SK-N-SH treated with all-trans-retinoic acid at 6 μM for 48 hours (cell line): ENCODE measurements around the gene NTN1.

Experiments used
- ATAC-seq: fragments of 200-7000 bp; cut with Tn5 transposase; 3 replicates; pipeline ENCODE4 v1.9.1; 2020; ENCODE audit warnings: mild to moderate bottlenecking, moderate library complexity
- ARNTL ChIP-seq: fragments of 450-650 bp; formaldehyde crosslinking; IDR thresholded peaks from 2 replicates; pipeline ENCODE4 v1.5.0; 2020; ENCODE audit warnings: low read depth, mild to moderate bottlenecking, moderate library complexity, borderline replicate concordance
- BACH2 ChIP-seq: fragments of 250-450 bp; sonication (Bioruptor Pico); IDR thresholded peaks from 2 replicates; pipeline ENCODE4 v1.9.0; 2021; ENCODE audit warnings: mild to moderate bottlenecking, borderline replicate concordance
- CREB5 ChIP-seq: fragments of 250-450 bp; sonication (Bioruptor Pico); IDR thresholded peaks from 2 replicates; pipeline ENCODE4 v1.5.1; 2020; ENCODE audit warnings: low read depth, mild to moderate bottlenecking, moderate library complexity
- ESRRG ChIP-seq: fragments of 250-450 bp; sonication (Bioruptor Pico); IDR thresholded peaks from 2 replicates; pipeline ENCODE4 v1.6.1; 2021; ENCODE audit warnings: mild to moderate bottlenecking
- GLIS3 ChIP-seq: fragments of 250-450 bp; sonication (Bioruptor Pico); IDR thresholded peaks from 2 replicates; pipeline ENCODE4 v1.5.0; 2020; ENCODE audit warnings: mild to moderate bottlenecking, moderate library complexity
- ISL1 ChIP-seq: fragments of 250-450 bp; sonication (Bioruptor Pico); IDR thresholded peaks from 2 replicates; pipeline ENCODE4 v2.1.2; 2022; ENCODE audit warnings: mild to moderate bottlenecking, moderate library complexity
- OSR1 ChIP-seq: fragments of 250-450 bp; sonication (Bioruptor Pico); IDR thresholded peaks from 2 replicates; pipeline ENCODE4 v1.8.0; 2022; ENCODE audit warnings: moderate library complexity, mild to moderate bottlenecking, inconsistent platforms
- PPARA ChIP-seq: fragments of 250-450 bp; sonication (Bioruptor Pico); IDR thresholded peaks from 2 replicates; pipeline ENCODE4 v1.5.0; 2020; ENCODE audit warnings: mild to moderate bottlenecking, borderline replicate concordance
- RARB ChIP-seq: fragments of 250-450 bp; sonication (Bioruptor Pico); IDR thresholded peaks from 2 replicates; pipeline ENCODE4 v1.8.0; 2021; ENCODE audit warnings: mild to moderate bottlenecking, moderate library complexity
- SNAI2 ChIP-seq: fragments of 250-450 bp; sonication (Bioruptor Pico); IDR thresholded peaks from 2 replicates; pipeline ENCODE4 v1.5.0; 2020; ENCODE audit warnings: mild to moderate bottlenecking, moderate library complexity
- TCF4 ChIP-seq: fragments of 250-450 bp; sonication (Bioruptor Pico); IDR thresholded peaks from 2 replicates; pipeline ENCODE4 v1.8.0; 2021; ENCODE audit warnings: mild to moderate bottlenecking, moderate library complexity, borderline replicate concordance
- TOX ChIP-seq: fragments of 250-450 bp; sonication (Bioruptor Pico); IDR thresholded peaks from 2 replicates; pipeline ENCODE4 v1.8.0; 2021; ENCODE audit warnings: mild to moderate bottlenecking, moderate library complexity, borderline replicate concordance
- ZC3H10 ChIP-seq: fragments of 250-450 bp; sonication (Bioruptor Pico); IDR thresholded peaks from 2 replicates; pipeline ENCODE4 v1.5.1; 2021; ENCODE audit warnings: mild to moderate bottlenecking, moderate library complexity
- ZFP3 ChIP-seq: fragments of 250-450 bp; sonication (Bioruptor Pico); IDR thresholded peaks from 2 replicates; pipeline ENCODE4 v1.5.0; 2020; ENCODE audit warnings: mild to moderate bottlenecking, moderate library complexity
- ZFP30 ChIP-seq: fragments of 450-650 bp; formaldehyde crosslinking; IDR thresholded peaks from 2 replicates; pipeline ENCODE4 v1.5.0; 2022; ENCODE audit warnings: mild to moderate bottlenecking, moderate library complexity
- ZNF565 ChIP-seq: fragments of 450-650 bp; formaldehyde crosslinking; conservative IDR thresholded peaks from 2 replicates; pipeline ENCODE4 v1.5.0; 2020; ENCODE audit warnings: low read depth, mild to moderate bottlenecking, moderate library complexity
- ZNF70 ChIP-seq: fragments of 450-650 bp; formaldehyde crosslinking; IDR thresholded peaks from 2 replicates; pipeline ENCODE4 v1.5.0; 2020; ENCODE audit warnings: mild to moderate bottlenecking, moderate library complexity
- ZNF8 ChIP-seq: fragments of 450-650 bp; formaldehyde crosslinking; IDR thresholded peaks from 2 replicates; pipeline ENCODE4 v1.5.0; 2020; ENCODE audit warnings: mild to moderate bottlenecking, moderate library complexity
- TF ChIP-seq, protein P1 (sequence below): fragments of 250-450 bp; sonication (Bioruptor Pico); IDR thresholded peaks from 2 replicates; pipeline ENCODE4 v1.8.0; 2020; ENCODE audit warnings: mild to moderate bottlenecking, moderate library complexity, borderline replicate concordance
- TF ChIP-seq, protein P2 (sequence below): fragments of 250-450 bp; sonication (Bioruptor Pico); IDR thresholded peaks from 2 replicates; pipeline ENCODE4 v1.5.1; 2021; ENCODE audit warnings: mild to moderate bottlenecking, moderate library complexity
- TF ChIP-seq, protein P3 (sequence below): fragments of 250-450 bp; sonication (Bioruptor Pico); IDR thresholded peaks from 2 replicates; pipeline ENCODE4 v1.8.0; 2021; ENCODE audit warnings: low read depth, mild to moderate bottlenecking, moderate library complexity, borderline replicate concordance

Gene NTN1

DNA sequence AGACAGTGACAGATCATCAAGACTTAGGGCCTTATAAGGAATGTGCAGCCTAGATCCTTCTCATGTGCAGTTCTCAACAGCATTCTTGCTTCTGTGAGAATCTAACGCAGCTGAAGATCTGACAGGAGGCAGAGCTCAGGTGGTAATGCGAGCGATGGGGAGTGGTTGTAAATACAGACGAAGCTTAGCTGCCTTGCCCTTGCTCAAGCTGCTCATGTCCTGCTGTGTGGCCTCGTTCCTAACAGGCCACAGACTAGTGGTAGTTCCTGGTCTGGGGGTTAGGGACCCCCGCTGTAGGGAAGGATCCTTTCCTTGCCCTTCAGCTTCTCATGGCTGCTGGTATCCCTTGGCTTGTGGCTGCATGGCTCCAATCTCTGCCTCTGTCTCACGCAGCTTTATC is 10.3 kb upstream of the NTN1 start:
- ATAC-seq, result no peak

DNA sequence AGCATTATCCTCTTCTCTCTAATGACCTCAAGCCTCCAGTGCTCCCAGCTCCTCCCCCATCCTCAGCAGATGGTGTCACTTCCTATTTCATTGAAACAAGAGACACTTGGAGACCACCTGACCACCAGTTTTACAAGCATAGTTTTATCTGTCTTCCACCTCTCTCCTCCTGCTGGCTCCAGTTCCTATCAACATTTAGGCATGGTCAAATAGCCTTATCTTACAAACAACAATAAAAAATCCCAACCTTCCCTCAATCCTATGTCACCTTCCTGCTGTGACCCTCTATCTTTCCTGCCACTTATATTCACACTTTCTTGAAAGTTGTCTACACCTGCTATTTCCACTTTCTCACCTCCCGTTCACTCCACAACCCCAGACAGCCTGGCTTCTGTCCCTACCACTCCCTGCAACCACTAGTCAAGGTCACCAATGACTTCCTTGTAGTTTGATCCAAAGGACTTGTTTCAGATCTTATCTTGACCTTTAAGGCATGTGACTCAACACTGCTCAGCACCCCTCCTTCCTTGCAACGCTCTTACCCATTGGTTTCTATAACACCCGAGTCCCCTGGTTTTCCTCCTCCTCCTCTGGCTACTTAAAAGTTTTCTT is 4.3 kb upstream of the NTN1 start:
- ATAC-seq, result no peak
- TF ChIP-seq ZFP3 (CRISPR knock-in tag) (no peak), RARB (CRISPR knock-in tag) (no peak), PPARA (CRISPR knock-in tag) (no peak), ZNF70 (CRISPR knock-in tag) (no peak), GLIS3 (CRISPR knock-in tag) (no peak), ZNF8 (no peak), TCF4 (CRISPR knock-in tag) (no peak), ZC3H10 (CRISPR knock-in tag) (no peak), ARNTL (CRISPR knock-in tag) (no peak), CREB5 (no peak)
- TF ChIP-seq, protein P1, sequence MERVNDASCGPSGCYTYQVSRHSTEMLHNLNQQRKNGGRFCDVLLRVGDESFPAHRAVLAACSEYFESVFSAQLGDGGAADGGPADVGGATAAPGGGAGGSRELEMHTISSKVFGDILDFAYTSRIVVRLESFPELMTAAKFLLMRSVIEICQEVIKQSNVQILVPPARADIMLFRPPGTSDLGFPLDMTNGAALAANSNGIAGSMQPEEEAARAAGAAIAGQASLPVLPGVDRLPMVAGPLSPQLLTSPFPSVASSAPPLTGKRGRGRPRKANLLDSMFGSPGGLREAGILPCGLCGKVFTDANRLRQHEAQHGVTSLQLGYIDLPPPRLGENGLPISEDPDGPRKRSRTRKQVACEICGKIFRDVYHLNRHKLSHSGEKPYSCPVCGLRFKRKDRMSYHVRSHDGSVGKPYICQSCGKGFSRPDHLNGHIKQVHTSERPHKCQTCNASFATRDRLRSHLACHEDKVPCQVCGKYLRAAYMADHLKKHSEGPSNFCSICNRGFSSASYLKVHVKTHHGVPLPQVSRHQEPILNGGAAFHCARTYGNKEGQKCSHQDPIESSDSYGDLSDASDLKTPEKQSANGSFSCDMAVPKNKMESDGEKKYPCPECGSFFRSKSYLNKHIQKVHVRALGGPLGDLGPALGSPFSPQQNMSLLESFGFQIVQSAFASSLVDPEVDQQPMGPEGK, result no peak

More for the DNA sequence above, 10.3 kb upstream of the NTN1 start:
- TF ChIP-seq CREB5 (no peak), ZC3H10 (CRISPR knock-in tag) (no peak), PPARA (CRISPR knock-in tag) (no peak), TOX (CRISPR knock-in tag) (no peak), SNAI2 (no peak), OSR1 (CRISPR knock-in tag) (no peak), ZFP30 (CRISPR knock-in tag) (no peak), GLIS3 (CRISPR knock-in tag) (no peak), ZNF70 (CRISPR knock-in tag) (no peak), ARNTL (CRISPR knock-in tag) (no peak), BACH2 (CRISPR knock-in tag) (no peak), ISL1 (CRISPR knock-in tag) (no peak), ESRRG (CRISPR knock-in tag) (no peak), ZNF565 (CRISPR knock-in tag) (no peak), ZFP3 (CRISPR knock-in tag) (no peak), TCF4 (CRISPR knock-in tag) (no peak), RARB (CRISPR knock-in tag) (no peak)
- TF ChIP-seq, protein P2, sequence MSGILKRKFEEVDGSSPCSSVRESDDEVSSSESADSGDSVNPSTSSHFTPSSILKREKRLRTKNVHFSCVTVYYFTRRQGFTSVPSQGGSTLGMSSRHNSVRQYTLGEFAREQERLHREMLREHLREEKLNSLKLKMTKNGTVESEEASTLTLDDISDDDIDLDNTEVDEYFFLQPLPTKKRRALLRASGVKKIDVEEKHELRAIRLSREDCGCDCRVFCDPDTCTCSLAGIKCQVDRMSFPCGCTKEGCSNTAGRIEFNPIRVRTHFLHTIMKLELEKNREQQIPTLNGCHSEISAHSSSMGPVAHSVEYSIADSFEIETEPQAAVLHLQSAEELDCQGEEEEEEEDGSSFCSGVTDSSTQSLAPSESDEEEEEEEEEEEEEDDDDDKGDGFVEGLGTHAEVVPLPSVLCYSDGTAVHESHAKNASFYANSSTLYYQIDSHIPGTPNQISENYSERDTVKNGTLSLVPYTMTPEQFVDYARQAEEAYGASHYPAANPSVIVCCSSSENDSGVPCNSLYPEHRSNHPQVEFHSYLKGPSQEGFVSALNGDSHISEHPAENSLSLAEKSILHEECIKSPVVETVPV, result no peak
- TF ChIP-seq, protein P1, result no peak
- TF ChIP-seq, protein P3, sequence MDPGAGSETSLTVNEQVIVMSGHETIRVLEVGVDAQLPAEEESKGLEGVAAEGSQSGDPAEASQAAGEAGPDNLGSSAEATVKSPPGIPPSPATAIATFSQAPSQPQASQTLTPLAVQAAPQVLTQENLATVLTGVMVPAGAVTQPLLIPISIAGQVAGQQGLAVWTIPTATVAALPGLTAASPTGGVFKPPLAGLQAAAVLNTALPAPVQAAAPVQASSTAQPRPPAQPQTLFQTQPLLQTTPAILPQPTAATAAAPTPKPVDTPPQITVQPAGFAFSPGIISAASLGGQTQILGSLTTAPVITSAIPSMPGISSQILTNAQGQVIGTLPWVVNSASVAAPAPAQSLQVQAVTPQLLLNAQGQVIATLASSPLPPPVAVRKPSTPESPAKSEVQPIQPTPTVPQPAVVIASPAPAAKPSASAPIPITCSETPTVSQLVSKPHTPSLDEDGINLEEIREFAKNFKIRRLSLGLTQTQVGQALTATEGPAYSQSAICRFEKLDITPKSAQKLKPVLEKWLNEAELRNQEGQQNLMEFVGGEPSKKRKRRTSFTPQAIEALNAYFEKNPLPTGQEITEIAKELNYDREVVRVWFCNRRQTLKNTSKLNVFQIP (CRISPR knock-in tag), result no peak
- TF ChIP-seq, all 23 proteins: peak for 0
